Fibroblast of lung (primary cell): ENCODE measurements around the gene FNDC3B.

Experiments used
- EZH2 ChIP-seq: IDR thresholded peaks from 2 replicates; pipeline ENCODE4 v1.5.1; 2012; ENCODE audit warnings: low read length, control low read depth, mild to moderate bottlenecking; ENCODE audit errors: missing control alignments
- TF ChIP-seq, protein P1 (sequence below), 2 donors: IDR thresholded peaks in 1 of 2; conservative IDR thresholded peaks in 1 of 2; 1 replicate in 1 of 2; 2 replicates in 1 of 2; pipeline ENCODE4 v1.5.1; 2011 to 2012; ENCODE audit warnings: low read length in 2 of 2, control low read depth in 1 of 2, inconsistent platforms in 1 of 2, low read depth in 1 of 2, mild to moderate bottlenecking in 1 of 2

DNA sequence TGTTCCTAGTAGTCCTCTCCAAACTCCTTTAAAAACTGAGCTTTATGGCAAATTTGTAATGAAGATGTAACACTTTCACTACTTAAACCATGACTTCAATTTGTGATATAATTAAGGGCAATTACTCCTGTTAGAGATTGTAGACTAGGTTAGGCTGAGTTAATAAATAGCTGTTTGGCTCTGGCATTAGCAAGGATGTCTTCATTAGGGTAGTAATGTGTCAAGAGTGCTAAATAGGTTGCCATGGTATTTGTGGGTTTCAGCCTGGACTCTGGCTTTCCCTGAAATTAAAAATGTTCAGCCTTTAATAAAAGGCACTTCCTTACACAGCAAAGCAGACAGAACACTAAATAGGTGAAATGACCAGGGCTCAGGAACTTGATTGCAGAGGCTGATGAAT, 337.0 kb downstream of the FNDC3B start:
- TF ChIP-seq, protein P1, sequence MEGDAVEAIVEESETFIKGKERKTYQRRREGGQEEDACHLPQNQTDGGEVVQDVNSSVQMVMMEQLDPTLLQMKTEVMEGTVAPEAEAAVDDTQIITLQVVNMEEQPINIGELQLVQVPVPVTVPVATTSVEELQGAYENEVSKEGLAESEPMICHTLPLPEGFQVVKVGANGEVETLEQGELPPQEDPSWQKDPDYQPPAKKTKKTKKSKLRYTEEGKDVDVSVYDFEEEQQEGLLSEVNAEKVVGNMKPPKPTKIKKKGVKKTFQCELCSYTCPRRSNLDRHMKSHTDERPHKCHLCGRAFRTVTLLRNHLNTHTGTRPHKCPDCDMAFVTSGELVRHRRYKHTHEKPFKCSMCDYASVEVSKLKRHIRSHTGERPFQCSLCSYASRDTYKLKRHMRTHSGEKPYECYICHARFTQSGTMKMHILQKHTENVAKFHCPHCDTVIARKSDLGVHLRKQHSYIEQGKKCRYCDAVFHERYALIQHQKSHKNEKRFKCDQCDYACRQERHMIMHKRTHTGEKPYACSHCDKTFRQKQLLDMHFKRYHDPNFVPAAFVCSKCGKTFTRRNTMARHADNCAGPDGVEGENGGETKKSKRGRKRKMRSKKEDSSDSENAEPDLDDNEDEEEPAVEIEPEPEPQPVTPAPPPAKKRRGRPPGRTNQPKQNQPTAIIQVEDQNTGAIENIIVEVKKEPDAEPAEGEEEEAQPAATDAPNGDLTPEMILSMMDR (conservative IDR thresholded peaks at IDR 0.05 in 1 of 2, IDR thresholded peaks at IDR 0.05 in 1 of 2; ENCODE audit: low read depth in 1 of 2, low read length in 2 of 2): no peak
- no peak for TF ChIP-seq EZH2
